Measurements from ENCODE around the gene PRDM16. TPM values are rescaled to one million over a fixed set of nuclear protein-coding genes. Genes with fewer than 3 reads are reported as not detected.

Gene PRDM16
- polyA plus RNA-seq, 1 donor: 0.62 TPM

DNA sequence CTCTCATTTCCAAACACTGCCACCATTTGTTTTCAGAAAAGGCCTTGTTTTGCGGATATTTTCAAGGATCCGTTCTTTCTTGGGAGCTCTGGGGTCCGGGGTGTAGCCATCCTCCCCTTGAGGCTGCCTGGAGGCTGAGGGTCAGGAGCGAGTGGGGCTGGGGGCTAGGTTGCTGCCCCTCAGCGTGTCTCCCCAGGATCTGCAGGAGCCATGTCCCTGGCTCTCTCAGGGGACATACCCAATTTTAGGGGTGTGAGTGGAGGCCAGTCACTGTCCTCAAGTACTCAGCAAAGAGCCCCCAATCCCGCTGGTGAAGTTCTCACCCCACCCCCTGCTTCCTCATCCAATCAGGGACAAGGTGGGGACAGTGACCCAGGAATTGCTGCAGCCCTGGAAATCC, 15.0 kb upstream of the PRDM16 start:
- DNase-seq (ENCODE audit: low read depth): no peak

GRCh38 chr1:3054474-3054873, 14.5 kb upstream of the PRDM16 start:
- no peak for DNase-seq (ENCODE audit: low read depth)

DNA sequence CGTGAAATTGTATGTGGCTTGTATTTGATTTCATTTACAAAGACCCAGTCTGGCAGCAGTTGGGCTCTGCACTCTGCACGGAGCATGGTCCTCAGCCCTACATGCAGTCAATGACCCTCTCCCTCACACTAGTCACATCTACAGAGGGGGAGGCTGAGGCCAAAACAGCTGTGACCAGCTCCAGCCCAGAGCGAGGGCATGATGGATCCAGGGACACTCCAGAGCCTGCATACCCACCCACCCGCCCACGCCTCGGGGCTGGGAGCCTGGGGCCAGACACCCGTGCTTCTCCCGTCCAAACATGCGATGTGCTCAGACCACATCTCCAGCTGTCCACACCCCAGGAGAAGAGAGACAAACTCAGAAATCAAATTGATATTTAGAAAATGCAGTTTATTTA, 14.0 kb upstream of the PRDM16 start:
- DNase-seq (ENCODE audit: low read depth): no peak

DNA sequence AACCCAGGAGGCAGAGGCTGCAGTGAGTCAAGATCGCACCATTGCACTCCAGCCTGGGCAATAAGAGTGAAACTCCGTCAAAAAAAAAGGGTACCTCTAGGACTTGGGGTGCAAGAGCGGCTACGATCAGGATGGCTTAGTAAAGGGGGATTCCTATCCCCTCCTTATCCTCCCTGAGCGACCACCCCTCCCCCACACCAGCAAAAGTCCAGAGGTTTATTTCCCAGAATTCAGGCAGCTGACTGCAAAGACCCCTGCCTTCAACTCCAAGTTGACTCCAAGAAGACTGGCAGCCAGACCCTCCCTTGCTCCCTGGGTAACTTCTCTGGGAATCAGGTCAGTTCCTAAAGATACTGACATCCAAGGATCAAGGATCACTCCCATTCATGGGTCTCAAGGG, 12.4 kb upstream of the PRDM16 start:
- DNase-seq (ENCODE audit: low read depth): no peak

DNA sequence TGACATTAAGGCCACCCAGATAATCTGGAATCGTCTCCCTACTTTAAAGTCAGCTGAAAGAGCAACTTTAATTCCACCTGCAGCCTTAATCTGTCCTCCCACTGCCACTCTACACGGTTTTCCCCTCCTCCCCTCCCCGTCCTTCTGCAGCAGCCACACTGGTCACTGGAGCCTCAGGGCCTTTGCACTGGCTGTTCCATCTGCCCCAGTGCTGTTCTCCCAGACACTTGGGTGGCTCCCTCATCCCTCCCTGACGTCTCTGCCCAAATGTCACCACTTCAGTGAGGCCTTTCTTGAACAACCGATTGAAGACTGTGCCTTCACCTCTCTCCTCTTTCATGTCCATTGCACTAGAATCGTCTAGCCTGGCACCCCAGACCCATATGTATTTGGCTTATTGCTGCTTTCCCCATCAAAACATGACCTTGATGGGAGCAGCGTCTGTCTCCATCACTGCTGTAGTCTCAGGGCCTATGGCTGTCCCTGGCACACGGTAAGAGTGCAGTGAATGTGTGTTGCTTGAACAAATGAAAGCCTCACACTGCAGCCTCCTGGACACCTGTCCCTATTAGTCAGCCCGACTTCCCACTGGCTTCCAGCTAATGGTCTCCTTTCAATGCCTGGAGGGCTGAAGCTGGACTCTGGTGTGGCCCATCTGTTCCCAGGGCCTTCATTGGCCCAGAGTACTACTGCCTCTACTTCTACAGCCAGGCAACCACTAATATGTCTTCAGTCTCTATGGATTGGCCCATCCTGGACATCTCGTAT, 10.6 kb upstream of the PRDM16 start:
- DNase-seq (ENCODE audit: low read depth): no peak

- DNase-seq (ENCODE audit: low read depth): no peak
Observed at GRCh38 chr1:3060127-3060526, 8.9 kb upstream of the PRDM16 start.

DNA sequence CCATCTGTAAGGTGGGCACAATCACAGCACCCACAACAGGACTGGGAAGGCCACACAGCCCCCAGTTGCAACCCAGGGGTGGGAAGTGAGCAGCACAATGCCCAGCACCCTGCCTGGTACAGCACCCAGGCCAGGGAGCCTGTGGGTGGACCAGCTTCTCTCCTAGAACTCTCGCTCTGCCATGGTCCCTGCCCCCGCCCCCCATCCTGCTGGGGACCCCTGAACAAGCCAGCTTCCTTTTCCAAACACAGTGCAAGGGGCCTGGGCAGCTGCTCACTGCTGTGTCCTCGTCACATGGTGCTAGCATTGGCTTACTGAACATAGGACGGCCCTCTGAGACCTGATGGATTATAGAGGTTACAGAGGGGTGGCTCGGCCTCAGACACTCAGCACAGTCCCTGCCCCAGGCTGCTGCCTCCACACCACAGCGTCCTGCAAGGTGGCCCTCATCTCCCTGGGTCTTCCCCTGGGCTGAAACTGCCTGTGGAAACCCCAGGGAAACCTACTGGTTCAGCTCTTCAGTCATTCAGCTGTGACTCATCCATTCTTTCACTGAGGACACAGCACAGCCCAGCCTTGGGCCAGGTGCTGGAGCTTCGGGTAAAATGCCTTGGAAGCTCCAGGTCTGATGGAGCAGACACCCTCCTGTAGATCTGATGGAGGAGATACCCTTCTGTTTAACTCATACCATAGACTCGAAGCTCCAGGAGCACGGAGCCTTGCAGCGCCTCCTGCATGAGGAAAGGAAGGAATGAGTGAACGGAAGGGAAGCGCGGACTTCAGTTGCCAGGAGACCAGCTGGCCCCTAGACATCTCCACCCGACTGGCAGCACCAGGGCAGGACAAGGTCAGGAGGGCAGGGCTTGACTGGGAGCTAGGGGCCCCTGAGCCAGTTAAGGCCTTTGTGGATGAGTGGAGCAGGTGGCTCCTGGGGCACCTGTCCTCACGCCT, 8.1 kb upstream of the PRDM16 start:
- no peak for DNase-seq (ENCODE audit: low read depth)

- DNase-seq (ENCODE audit: low read depth): no peak
Observed at GRCh38 chr1:3061566-3061965, 7.4 kb upstream of the PRDM16 start.

GRCh38 chr1:3061981-3062615, 6.9 kb upstream of the PRDM16 start:
- DNase-seq (ENCODE audit: low read depth): no peak

GRCh38 chr1:3062616-3063378, 6.2 kb upstream of the PRDM16 start:
- DNase-seq (ENCODE audit: low read depth): no peak

DNA sequence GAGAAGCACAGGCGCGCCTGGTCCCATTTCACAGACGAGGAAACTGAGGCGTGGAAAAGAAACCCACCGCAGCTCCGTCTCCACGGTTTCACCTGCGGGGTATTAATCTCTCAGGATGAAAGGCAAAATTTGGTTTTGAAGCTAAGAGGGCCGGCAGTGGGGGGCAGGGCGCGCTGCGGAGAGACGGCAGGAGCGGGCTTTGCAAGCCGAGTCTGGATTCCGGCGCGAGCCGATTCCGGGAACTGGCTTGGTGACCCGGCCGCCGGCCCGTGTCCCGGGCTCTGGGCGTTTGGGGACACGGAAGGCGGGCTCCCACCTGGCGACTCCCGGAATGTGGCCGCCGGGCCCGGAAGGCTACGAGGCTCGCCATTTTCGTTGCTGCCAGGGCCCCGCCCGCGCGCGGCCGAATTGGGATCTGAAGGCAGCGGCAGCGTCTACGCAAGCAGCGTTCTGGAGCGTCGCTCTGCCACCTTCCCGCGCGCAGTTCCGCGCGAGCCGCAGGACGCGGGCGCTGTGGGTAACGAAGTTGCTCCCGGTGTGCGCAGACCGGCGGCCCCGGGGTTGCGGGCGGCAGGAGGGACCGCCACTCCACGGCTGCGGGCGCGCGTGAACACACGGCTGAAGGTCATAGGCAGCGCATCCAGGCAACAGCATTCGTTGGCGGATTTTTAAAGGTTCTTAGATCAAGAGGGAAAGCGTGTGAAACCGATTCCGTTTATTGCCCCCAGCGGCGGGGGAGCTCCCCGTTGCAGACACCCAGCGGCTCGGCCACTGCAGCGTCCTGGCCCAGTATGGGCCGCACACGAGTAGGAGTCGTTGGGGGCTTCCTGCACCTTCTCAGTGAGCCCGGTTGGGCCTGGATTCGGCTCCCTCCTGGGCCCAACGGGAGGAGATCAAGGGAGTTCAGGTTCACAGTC, 5.4 kb upstream of the PRDM16 start:
- no peak for DNase-seq (ENCODE audit: low read depth)

GRCh38 chr1:3064296-3064850, 4.6 kb upstream of the PRDM16 start:
- DNase-seq (ENCODE audit: low read depth): no peak

DNA sequence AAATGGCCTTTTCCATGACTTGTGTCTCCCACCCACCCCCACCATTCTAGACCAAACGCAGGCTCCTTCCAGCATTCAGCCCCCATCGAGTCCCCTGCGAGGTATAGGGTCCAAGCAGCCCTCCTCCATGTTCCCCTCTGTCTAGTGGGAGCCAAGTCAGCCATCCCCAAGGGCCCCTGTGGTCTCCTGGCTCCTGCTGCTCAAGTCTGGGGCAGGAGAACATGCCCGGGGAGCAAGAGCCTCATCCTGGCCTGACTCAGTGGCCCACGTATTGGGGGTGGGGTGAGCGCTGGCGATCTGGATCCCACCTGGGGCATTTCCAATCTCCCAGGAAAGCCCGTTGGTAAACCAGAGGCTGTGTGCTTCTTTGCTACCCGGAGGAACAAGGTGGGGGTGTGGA, 4.1 kb upstream of the PRDM16 start:
- no peak for DNase-seq (ENCODE audit: low read depth)

GRCh38 chr1:3065396-3065795, 3.6 kb upstream of the PRDM16 start:
- no peak for DNase-seq (ENCODE audit: low read depth)

DNA sequence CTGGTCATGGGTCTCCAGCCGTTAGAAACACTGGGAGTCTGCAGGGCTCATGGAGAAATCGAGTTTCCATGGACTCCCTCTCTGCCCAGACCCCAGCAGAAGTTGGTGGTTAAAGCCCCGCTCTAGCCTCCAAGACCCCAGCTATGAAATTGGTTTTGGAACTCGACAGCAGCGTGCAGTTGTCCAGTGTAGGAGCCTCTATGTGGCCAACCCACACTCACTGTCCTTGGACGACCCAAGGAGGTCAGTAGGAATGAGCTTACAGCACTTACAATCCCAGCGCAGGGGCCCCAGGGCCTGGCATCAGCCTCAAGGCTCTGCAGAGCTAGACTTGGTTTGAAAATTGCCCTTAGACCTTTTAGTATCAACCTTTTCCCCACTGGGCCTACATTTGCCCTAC, 3.2 kb upstream of the PRDM16 start:
- no peak for DNase-seq (ENCODE audit: low read depth)

- DNase-seq (ENCODE audit: low read depth): no peak
Observed at GRCh38 chr1:3066250-3066711, 2.7 kb upstream of the PRDM16 start.

- DNase-seq (ENCODE audit: low read depth): no peak
Observed at GRCh38 chr1:3066826-3067225, 2.2 kb upstream of the PRDM16 start.

DNA sequence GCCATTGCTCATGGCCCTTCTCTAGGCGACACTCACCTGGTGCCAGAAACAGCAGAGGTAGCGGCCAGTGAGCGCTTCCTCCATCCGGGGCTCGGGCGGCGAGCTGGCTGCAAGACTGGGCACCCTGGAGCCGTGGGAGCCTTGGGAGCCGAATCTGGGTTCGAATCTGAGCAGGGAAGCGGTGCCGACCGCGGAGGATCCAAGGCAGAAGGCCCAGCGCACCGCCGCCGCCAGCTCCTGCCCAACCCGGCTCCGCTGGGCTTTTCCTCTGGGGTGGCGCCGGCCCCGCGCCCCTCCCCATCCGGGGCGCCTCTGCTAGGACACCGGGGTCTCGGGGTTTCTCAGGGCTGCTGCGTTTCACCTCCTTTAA, 1.7 kb upstream of the PRDM16 start:
- no peak for DNase-seq (ENCODE audit: low read depth)

DNA sequence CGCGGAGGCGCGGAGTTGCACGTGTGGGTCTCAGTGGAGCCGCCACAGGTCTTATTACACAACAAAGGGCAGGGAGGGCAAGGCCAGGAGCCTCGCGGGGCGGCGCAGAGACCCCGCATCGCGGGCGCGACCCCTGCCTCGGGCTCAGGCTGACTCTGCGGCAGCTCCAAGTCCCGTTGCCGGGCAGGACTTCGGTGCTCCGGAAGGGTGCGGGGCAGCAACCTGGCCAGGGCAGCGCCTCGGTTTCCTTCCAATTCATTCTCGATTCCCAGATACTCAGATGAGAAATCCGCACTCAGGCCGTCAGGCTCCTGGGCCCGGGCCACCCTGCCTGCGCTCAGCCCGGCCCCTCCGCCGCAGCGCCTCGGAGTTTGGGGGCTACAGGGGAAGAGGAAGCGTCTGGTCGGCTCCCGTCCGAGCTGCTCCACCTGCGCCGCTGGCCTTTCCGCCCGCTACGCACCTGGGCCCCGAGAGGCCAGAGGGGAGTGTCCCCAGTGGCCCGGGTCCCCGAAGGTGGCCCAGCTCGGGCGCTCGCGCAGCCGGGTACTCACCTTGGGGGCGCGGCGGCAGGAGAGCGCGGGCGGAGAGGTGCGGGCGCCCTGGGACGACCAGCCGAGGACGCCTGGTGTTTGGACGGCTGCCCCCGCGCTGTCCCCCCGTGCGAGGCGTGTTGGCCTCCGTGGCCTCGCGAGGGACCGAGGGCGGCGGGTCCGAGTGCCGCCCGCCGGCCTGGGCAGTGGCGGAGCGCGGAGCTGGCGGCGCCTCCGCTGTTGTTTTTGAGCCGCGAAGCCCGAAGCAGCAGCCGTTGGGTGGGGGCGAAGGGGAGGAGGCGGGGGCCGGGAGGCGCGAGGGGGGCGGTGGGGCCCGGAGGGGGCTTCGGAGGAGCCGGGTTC, 1.1 kb upstream of the PRDM16 start:
- no peak for DNase-seq (ENCODE audit: low read depth)
